ENCODE measurements around the gene IRF8. TPM values are rescaled to one million over a fixed set of nuclear protein-coding genes. Genes with fewer than 3 reads are reported as not detected.
A peak's percentile ranks its signal among the peaks of the same experiment; 100 is the strongest.

IRF8 gene
- total RNA-seq, 1 experiment from 2014 or later = 0.28 TPM

DNA sequence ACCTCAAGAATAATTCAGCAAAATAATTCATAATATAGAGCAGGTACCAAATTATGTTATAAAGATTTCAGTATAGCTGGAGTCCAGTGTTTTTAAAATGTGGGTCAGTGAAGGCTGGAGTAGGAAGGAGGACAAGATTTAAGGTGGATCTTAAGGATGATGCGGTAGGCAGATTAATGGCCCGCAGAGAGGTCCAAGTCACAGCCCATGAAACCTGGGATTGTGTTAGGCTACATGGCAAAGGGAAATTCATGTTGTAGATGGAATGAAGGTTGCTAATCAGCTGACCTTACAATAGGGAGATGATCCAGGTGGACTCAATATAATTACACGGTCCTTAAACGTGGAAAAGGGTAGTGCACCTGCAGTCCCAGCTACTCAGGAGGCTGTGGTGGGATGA is 6.2 kb upstream of the IRF8 start:
- Histone ChIP-seq H3T11ph (ENCODE audit: low read length) (no peak overlapping the region), H3K9me3 (ENCODE audit: control insufficient read depth, low read depth, low read length) (no peaks in the 10 kb centered on the region), H2BK12ac (ENCODE audit: insufficient read length, low read depth, low read length) (no peak overlapping the region), H3K23ac (ENCODE audit: insufficient read length, low read depth, low read length) (no peak overlapping the region), H2BK20ac (ENCODE audit: low read depth, low read length, poor library complexity, severe bottlenecking) (no peak overlapping the region), H3K27ac (ENCODE audit: insufficient read length, low read depth, low read length) (no peak overlapping the region), H4K91ac (ENCODE audit: insufficient read length, low read depth, low read length) (no peak overlapping the region), H3K23me2 (ENCODE audit: insufficient read length, low read depth, low read length, poor library complexity, severe bottlenecking) (no peaks in the 10 kb centered on the region), H3K4me2 (ENCODE audit: insufficient read depth, insufficient read length, low read length) (no peak overlapping the region), H3K79me1 (ENCODE audit: insufficient read depth, low read depth, low read length, poor library complexity, severe bottlenecking) (no peaks in the 10 kb centered on the region), H3K4ac (ENCODE audit: low read depth, low read length) (no peak overlapping the region), H3K56ac (ENCODE audit: insufficient read length, low read depth, low read length) (no peak overlapping the region), H2AFZ (ENCODE audit: low read length) (no peak overlapping the region), H2AK5ac (ENCODE audit: insufficient read length, low read length) (no peak overlapping the region), H3K14ac (ENCODE audit: insufficient read depth, low read length) (no peak overlapping the region), H2BK5ac (ENCODE audit: insufficient read length, low read length) (no peak overlapping the region), H2BK120ac (ENCODE audit: low read depth, low read length, poor library complexity, severe bottlenecking) (no peak overlapping the region), H4K20me1 (ENCODE audit: control insufficient read depth, insufficient read depth, insufficient read length) (no peaks in the 10 kb centered on the region), H3K18ac (ENCODE audit: insufficient read length, low read depth, low read length) (no peak overlapping the region), H3K79me2 (ENCODE audit: insufficient read depth, low read length) (no peaks in the 10 kb centered on the region), H3K4me1 (ENCODE audit: insufficient read depth, low read length) (no peaks in the 10 kb centered on the region), H2BK15ac (ENCODE audit: low read depth, low read length) (no peak overlapping the region), H3K9ac (ENCODE audit: extremely low read depth, insufficient read length, low read length) (no peak overlapping the region), H4K5ac (ENCODE audit: insufficient read length, low read depth, low read length) (no peak overlapping the region), H4K8ac (replicated peaks; ENCODE audit: insufficient read length, low read depth, low read length) (no peak overlapping the region), H3K27me3 (ENCODE audit: insufficient read depth, low read length) (peaks cover 9% of the 10 kb centered on the region; the same call in 1 of the 2 replicates)
- Mint-ChIP-seq H3K4me3 (no peak overlapping the region; a peak in 1 of 5 replicates), H3K36me3 (ENCODE audit: insufficient read depth in 1 of 3, low read depth in 3 of 3) (no peaks in the 10 kb centered on the region), H3K9me3 (no peaks in the 10 kb centered on the region), H3K27ac (0 out of 7 replicates have a peak overlapping the region, but pooled peaks of 1 of the 3 experiments have one; percentile 17), H3K4me1 (peaks cover 0 to 9% of the 10 kb centered on the region in 2 experiments; a peak in 2 of 4 replicates), H3K27me3 (ENCODE audit: low read depth) (peaks cover 71% of the 10 kb centered on the region)
- DNase-seq = no peak
- TF ChIP-seq, protein P1, sequence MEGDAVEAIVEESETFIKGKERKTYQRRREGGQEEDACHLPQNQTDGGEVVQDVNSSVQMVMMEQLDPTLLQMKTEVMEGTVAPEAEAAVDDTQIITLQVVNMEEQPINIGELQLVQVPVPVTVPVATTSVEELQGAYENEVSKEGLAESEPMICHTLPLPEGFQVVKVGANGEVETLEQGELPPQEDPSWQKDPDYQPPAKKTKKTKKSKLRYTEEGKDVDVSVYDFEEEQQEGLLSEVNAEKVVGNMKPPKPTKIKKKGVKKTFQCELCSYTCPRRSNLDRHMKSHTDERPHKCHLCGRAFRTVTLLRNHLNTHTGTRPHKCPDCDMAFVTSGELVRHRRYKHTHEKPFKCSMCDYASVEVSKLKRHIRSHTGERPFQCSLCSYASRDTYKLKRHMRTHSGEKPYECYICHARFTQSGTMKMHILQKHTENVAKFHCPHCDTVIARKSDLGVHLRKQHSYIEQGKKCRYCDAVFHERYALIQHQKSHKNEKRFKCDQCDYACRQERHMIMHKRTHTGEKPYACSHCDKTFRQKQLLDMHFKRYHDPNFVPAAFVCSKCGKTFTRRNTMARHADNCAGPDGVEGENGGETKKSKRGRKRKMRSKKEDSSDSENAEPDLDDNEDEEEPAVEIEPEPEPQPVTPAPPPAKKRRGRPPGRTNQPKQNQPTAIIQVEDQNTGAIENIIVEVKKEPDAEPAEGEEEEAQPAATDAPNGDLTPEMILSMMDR (conservative IDR thresholded peaks at IDR 0.05) = no peak
- no CpG with 5 or more reads among the region's 4 CpGs for WGBS (ENCODE audit: extremely low coverage, insufficient read length, low lambda C conversion rate)

Data from H9 (cell line).